ENCODE data around the gene CLEC19A.

Gene CLEC19A

GRCh38 chr16:19285431-19285830, at the start of gene CLEC19A:
TSS of gene CLEC19A (plus strand) at chr16:19285731. CDS start at chr16:19285852, 121 bp downstream.
- DNase-seq (ENCODE audit: low read depth, low spot score): no peak

GRCh38 chr16:19235886-19236285, 49.6 kb upstream of the CLEC19A start:
- DNase-seq (ENCODE audit: low read depth, low spot score): no peak

GRCh38 chr16:19236561-19237209, 48.8 kb upstream of the CLEC19A start:
- DNase-seq (ENCODE audit: low read depth, low spot score): no peak

- DNase-seq (ENCODE audit: low read depth, low spot score): no peak
Measured at GRCh38 chr16:19238406-19238805, 47.1 kb upstream of the CLEC19A start.

DNA sequence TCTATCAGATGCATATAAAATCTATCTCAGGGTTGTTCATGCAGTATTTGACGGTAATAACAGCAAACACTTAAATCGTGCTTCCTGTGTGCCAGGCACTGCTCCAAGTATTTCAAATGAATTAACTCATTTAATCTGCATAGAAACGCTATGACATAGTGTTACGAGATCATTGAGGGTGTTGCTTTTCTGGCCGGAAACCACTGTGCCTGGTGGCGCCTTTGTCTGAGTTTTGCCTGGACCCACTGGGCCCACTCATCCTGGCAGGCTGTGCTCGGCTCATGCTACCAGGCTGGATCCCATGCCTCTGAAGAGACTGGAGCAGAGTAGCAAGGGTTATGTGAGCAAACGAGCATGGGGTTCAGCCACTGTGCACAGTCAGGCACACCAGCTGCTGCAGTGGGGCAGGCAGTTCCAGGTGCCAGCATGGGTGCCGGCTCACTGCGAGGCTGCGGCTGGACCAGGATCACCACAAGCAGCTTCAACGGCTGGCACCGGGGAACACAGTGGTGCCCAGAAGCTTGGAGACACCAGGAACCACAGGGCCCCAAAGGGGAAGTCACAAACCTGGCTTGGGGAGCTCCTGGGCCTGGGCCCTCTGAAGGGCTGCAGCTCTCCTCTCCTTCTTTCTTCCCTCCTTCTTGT, 45.9 kb upstream of the CLEC19A start:
- DNase-seq (ENCODE audit: low read depth, low spot score): no peak

- DNase-seq (ENCODE audit: low read depth, low spot score): no peak
Measured at GRCh38 chr16:19240494-19240893, 45.0 kb upstream of the CLEC19A start.

DNA sequence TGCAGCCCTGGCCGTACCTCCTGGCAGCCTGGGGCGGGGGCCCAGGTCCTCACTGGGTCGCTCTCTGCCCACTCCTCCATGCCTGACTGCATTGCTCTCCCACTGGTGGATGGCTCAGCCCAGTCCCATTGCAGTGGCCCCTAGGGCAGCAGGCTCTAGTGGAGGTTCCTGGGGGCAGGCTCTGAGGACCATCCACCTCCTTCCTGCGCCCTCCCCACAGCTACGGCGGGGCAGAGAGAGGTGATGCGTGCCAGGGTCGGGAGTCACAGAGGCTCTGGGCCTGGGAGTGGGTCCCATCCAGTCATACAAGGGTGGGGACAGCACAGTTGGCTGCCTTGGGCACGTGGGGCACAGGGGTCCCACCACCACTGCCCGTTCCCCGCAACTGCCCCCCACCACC, 44.0 kb upstream of the CLEC19A start:
- no peak for DNase-seq (ENCODE audit: low read depth, low spot score)

- no peak for DNase-seq (ENCODE audit: low read depth, low spot score)
Measured at GRCh38 chr16:19242186-19242585, 43.3 kb upstream of the CLEC19A start.

DNA sequence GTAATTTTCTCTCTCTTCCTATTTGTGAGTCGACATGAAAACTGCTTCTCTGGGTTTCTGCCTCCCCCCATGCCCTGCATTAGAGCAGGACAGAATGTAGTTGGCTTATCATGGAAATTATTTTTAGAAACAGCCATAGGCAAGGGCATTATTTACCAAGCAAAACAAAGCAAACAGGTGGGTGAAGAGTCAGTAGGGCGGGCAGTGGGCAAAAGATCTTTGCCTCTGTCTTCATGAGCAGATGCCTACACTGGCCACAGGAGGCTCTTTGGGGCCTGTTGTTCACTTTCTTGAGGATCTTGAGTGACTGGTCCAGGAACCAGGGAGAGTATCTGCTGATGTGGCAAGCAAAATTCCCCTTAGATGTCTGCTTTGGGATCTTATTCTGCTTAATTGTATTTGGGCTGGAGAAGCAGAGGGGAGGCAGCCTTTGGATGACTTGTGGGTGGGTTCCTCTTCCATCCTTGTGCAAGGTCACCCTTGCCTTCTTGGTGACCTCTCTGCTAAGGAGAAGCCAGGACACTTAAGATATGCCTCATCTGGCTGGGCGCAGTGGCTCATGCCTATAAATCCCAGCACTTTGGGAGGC, 42.5 kb upstream of the CLEC19A start:
- DNase-seq (ENCODE audit: low read depth, low spot score): no peak

- no peak for DNase-seq (ENCODE audit: low read depth, low spot score)
Measured at GRCh38 chr16:19245326-19245925, 40.1 kb upstream of the CLEC19A start.

GRCh38 chr16:19252904-19253303, 32.6 kb upstream of the CLEC19A start:
- DNase-seq (ENCODE audit: low read depth, low spot score): no peak

- no peak for DNase-seq (ENCODE audit: low read depth, low spot score)
Measured at GRCh38 chr16:19254611-19255010, 30.9 kb upstream of the CLEC19A start.

DNA sequence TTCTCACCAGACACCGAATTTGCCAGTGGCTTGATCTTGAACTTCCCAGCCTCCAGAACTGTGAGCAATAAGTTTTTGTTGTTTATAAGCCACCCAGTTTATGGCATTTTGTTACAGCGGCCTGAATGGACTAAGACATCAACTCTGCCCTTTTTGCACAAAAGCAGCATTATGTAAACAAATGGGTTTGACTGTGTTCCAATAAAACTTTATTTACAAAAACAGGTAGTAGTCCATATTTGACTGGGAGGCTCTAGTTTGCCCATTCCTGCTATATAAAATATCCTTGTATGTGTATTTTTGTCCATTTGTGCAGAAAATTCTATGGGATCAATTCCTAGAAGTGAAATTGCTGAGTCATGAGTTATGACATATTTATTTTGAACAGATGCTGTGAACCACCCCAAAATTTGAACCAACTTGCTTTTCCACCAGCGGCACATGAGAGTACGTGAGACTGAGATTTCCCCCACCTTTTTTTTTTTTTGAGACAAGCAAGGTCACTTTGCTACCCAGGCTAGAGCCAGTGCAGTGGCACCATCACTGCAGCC, 21.3 kb upstream of the CLEC19A start:
- DNase-seq (ENCODE audit: low read depth, low spot score): no peak

DNA sequence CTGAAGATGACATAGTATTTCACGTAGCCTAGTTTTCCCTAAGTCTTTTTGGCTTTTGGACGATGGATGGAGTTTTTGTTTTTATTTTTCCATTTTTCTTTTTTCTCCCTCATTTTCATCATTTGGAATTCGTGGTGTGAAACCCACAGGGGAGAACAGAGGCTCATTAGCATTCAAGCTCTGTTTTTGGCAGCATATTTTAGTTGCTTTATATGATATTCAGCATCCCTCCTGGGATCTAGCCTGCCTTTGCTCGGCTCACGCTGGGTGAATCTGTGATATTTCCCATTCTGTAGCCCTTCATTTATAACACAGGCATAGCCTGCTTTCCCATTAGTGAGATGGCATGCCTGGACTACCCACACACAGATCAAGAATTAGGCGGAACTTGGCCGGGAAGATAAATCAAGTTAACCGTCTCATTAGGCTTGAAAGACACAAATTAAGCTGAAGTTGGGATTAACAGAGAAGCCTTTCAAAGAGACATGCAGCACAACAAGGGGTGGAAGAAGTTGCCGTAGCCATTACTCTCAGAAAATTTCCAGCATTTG, 20.1 kb upstream of the CLEC19A start:
- DNase-seq (ENCODE audit: low read depth, low spot score): no peak

DNA sequence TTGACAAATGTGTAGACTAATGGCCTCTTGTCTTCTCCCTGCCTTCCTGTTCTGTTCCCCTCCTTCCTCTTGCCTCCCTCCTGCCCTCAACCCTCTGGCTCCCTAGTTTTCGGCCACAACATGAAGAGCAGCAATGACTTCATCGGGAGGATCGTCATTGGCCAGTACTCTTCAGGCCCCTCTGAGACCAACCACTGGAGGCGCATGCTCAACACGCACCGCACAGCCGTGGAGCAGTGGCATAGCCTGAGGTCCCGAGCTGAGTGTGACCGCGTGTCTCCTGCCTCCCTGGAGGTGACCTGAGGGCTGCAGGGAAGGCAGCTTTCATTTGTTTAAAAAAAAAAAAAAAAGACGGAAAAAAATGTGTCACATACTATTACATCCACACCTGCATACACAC, 18.8 kb upstream of the CLEC19A start:
- no peak for DNase-seq (ENCODE audit: low read depth, low spot score)

- DNase-seq (ENCODE audit: low read depth, low spot score): no peak
Measured at GRCh38 chr16:19269098-19269497, 16.4 kb upstream of the CLEC19A start.

DNA sequence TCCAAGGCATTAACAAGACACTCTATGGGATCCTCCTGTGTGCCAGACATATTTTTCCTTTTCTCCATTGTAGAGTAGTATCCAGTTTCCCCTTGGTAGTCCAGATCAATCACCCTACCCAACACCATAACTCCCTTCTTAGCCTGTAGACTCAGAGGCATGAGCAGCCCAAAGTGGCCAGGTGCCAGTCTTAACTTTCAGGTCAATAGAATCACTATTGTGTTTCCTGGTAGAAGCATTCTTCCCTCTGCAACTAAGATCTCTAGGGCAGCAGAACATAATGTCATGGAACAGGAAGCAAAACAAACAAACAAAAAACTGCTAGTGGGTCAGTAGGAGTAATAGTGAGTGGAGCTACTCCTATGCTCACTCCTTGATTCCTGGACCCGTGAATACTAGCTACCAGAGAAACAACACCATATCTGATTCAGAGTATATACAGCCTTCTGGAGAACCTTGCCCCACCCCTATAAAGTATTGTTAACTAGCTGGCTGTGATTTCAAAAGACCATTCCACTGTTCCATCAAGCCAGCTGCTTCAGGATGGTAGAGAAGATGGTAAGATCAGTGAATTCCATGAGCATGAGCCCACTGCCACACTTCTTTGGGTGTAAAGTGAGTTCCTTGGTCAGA, 11.2 kb upstream of the CLEC19A start:
- DNase-seq (ENCODE audit: low read depth, low spot score): no peak

GRCh38 chr16:19278403-19278802, 7.1 kb upstream of the CLEC19A start:
- no peak for DNase-seq (ENCODE audit: low read depth, low spot score)

GRCh38 chr16:19281246-19281645, 4.3 kb upstream of the CLEC19A start:
- no peak for DNase-seq (ENCODE audit: low read depth, low spot score)

- no peak for DNase-seq (ENCODE audit: low read depth, low spot score)
Measured at GRCh38 chr16:19282101-19282500, 3.4 kb upstream of the CLEC19A start.

GRCh38 chr16:19283637-19284036, 1.9 kb upstream of the CLEC19A start:
- DNase-seq (ENCODE audit: low read depth, low spot score): no peak

DNA sequence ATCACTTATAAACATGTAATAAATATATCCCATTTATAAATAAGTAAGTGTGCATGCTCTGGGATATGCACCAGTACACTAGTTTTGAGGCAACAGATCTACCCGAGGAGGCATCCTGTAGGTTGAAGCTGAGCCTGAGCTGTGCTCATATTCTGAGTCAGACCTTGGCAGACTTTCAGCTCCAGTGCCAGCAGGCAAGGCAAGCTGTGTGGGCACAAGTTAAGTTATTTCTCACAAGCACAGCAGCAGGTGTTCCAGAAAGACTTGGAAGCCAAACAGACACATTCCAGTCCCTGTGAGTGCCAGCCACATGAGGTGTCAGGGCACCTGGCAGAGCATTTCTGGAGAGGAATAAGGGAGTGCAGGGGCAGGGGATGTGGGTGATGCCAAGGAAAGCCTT, 1.3 kb upstream of the CLEC19A start:
- no peak for DNase-seq (ENCODE audit: low read depth, low spot score)

All from brain pericyte (primary cell).